GM19238 (cell line): ENCODE results near the gene GNB1.
"Not testable (repeated sequence)": the region's sequence is repeated elsewhere in the genome, so short reads cannot be mapped to it uniquely, and the experiment has no call there.

Experiments used
- DNase-seq: peaks from one replicate; pipeline ENCODE4 v3.0.0; 2011; ENCODE audit warnings: low spot score; ENCODE audit not compliant: insufficient read length

GNB1 gene

DNA sequence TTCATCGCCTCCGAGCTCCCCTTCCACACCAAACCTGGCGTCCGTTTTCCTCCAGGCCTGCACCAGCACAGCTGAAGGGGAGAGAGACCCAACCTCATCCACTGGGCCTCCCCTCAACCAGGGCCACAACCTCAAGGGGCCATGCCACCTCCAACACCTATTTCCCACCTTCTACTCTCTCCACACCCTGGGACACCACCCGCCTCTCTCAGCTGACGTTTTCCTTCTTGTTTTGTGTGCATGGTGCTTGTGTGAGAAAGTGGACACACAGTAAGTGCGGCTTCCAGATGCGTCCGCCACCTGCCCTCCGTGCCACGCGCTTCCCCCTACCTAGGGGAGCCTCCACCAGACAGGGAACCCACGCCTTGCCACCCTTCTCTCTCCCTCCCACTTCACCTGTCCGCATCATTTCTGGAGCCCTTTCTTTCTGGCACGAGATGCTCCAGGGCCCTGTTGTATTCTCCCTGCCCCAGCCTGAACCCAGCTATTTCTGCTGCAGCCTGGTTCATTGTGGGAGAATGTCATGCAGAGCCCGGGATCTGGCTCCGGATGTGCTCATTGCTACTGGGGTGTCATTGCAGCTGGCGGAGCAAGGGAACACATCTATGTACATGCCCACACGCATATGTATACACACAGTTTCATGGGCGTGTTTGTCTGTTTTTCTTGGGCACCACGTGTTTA is 1.3 kb upstream of the GNB1 start:
- no peak for DNase-seq

DNA sequence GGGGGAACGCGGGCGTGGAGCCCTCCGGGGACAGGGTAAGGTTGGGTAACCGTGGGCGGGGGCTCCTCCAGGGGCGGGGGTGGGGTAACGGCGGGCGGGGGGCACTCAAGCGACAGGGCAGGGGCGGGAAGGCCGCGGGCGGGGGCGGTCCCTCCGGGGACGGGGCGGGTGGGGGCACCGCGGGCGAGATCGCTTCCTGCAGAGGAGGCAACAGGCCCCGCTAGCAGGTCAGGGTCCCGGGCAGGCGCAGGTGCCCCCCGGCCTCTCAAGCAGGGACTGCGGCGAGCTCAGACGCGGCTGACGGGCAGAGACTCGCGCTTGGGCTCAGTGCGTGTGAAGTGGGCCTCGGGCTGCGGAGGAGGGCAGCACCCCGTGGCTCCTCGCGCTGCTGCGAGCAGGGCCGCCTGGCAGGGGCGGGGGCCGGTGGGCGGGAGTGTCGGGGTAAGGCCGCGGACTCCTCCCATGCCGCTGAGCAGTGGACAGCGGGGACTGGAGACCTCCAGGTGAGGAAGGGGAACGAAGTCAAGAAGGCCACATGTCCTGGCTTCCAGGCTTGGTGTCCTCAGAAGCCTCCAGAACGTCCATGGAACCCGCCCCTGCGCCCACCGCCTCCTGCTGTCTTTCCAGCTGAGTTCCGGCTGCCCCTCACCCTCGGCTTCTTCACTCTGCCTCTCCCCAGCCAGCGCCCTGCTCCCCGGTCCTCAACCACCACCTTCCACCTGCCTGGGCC is 627 bp upstream of the GNB1 start:
- peak; percentile 55 for DNase-seq

DNA sequence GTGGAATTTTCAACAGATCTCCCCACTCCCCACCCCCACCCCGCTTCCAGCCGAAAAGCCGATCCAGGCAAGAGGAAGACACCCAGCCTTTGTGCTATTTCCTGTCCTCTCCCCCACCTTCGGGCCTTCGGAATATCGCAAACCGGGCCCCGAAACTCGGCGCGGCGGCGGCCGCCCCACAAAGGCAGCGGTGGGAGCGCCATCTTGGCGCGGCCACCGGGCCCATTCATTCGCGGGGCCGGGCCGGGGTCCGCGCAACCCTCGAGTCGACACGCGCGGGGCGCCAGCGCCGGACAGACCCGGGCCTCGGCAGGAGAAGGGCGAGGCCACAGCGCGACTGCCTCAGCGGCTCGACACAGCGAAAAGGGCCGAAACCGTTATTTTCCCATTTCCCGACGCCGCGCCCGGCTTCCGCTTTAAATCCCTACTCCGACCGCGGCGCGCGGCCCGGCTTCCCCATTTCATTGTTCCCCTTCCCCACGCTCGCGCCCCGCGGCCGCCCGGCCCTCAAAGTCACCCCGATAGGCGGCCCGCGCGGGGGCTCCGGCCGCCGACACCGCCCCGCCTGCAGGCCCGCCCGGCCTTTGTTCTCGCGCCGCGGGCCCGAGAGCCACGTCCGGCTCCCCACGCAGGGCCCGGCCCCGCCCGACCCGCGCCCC is 911 bp downstream of the GNB1 start:
- peak; percentile 72 for DNase-seq

DNA sequence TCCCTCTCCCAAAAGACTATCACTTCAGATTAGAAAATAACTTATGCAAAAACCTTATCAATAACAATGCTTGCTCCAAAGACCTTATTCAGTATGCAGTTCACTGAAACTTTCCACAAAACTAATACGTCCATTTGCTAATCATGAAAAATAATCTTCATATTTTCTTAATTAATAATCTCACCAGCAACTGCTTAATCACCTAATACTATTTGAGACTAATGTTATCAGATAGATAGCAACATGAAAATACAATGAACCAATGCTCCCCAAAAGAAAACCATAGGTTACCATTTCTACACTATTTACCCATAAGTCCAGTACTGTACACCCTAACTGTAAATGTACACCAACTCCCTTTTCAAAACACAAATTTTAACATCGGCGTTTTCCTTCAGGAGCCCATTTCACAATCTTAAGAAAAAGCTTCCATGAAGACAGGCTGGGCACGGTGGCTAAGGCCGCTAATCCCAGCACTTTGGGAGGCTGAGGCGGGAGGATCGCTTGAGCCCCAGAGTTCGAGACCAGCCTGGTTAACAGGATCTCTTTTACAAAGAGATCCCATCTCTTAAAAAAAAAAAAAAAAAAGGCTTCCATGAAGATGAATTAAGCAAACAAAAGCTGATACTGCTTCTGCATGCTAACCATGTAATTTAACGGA is 1.7 kb downstream of the GNB1 start:
- DNase-seq: no peak

DNA sequence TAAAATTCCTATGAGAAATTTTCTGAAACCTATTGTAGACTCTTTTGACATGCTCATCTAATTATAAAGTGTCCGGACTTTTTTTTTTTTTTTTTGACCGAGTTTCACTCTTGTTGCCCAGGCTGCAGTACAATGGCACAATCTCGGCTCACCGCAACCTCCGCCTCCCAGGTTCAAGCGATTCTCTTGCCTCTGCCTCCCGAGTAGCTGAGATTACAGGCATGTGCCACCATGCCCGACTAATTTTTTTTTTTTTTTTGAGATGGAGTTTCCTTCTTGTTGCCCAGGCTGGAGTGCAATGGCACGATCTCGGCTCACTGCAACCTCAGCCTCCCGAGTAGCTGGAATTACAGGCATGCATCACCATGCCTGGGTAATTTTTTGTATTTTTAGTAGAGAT is 7.0 kb downstream of the GNB1 start:
- DNase-seq: not testable (repeated sequence)

DNA sequence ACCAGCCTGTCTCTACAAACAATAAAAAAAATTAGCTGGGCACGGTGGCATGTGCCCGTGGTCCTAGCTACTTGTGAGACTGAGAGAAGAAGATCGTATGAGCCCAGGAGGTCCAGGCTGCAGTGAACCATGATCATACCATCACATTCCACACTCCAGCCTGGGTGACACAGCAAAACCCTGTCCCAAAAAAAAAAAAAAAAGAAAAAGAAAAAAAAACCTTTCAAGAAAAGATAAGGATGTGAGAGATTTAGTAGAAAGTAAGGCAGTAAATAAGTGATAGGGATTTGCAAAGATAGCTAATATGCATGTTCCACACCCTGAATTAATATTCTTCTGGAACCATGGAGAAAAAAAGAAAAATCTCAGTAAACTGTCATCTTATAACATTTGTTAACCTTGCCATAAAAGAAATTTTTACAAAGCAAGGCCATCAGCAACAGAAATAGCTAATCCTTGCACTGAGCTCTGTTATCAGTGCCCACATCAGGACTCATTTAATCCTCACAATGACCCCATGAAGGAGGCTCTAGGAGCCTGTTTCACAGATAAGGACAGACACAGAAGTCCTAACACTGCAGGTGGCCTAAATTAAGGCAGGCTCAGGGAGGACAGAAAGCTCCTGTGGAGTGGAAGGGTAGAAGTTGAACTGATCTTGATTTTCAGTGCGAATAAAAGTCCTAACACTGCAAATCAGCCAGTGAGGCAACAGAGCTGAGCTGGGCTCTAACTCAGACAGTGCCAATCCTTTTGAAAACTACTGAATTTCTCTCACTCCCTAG is 7.6 kb downstream of the GNB1 start:
- DNase-seq: no peak

DNA sequence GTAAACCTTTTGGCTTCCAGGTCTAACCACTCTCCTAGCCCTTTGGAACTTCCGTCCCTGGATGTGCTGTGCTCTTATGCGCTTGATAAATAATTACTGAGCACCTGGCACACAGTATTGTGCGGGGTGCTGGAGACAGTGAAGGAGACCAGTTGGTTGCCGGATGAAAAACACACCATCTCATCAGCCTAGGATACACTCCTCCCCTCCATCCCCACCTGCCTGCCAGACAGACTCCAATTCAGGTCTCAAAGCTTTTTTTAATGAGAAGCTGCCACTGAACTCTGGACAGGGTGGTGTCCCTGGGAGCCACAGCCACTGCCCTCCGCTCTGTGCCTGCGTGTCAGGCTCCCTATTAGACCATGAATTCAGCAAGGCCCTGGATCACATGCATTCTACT is 9.2 kb downstream of the GNB1 start:
- DNase-seq: no peak

DNA sequence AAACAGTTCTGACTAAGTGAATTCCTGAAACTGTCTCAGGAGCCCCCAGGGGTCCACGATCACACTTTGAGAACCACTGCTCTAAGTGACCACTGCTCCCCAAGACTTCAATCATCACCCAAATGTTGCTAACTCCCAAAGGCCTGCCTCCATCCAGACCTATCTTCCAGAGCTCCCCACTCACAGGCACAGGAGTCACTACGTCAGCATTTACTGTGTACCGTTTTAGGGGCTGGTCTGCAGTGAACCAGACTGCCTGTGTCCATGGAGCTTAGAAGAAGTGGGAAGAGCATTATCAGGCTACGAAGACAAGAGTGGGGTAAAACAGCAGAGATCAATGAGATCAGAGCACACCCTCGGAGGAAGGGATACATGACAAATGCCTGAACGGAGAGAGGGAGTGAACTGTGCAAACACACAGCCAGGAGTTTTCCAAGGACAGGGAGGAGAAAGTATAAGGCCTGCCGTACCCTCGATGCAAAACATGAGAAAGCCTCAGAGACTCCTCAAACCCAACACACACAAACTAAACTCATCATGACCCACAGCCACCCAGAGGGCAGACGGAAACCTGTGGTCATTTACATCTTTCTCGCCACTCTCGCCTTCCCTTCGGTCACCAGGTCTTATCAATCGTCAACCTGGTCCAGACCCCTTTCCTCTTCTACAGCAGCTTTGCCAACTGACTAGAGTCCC is 10.1 kb downstream of the GNB1 start:
- DNase-seq: no peak

DNA sequence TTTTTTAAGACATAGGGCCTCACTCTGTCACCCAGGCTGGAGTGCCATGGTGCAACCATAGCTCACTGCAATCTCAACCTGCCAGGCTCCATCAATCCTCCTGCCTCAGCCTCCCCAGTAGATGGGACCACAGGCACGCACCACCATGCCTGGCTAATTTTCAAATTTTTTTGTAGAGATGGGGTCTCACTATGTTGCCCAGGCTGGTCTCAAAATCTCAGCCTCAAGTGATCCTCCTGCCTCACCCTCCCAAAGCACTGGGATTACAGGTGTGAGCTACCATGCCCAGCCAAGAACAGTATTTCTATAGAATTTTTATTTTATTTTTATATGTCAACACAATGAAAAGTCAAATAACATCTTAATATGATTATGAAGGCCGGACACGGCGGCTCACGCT is 10.9 kb downstream of the GNB1 start:
- no peak for DNase-seq

DNA sequence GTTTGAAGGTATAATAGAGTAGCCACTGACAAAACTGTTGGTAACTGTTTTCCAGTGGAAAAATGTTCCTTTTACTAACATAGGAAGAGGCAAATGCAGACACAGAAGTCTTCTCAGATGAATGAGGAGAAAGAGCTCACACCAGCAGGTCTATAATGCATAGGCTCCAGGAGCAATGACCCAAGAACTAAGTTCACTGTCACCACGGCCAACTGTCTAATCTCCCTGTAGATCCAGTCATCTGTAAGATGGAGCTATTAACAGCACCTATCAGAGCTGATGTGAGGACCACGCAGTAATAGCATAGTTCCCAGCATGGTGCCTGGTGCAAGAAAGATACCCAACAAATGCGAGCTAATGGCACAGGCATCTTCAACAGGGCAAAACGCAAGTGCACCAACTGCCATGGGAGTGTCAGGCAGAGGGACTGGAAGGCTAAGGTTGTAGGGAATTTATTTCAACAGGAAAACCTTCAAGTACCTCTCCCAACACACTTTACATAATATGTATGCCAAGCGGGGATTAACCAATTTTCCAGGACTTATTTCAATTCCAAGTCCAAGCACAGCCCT is 12.9 kb downstream of the GNB1 start:
- DNase-seq: no peak

DNA sequence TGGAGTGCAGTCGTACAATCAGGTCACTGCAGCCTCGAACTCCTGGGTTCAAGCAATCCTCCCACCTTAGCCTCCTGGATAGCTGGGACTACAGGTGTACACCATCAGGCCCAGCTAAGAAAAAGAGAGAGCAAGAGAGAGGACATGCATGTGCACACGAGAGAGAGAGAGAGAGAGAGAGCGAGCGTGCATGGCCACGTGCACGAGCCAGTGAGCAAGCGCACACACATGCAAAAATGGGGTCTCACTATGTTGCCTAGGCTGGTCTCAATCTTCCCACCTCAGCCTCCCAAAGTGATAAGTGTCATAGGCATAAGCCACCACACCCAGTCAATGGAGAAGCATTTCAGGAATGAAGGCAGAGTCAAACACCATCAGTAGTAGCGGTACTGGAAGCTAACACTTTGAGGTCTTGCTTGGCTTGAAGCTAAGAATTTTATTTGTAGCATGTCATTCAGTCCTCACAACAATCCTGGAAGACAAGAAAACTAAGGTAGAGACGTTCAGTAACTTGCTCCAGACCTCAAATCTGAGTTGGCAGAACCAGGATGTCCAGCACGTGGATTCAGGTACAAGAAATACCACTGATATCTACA is 14.5 kb downstream of the GNB1 start:
- DNase-seq: no peak

DNA sequence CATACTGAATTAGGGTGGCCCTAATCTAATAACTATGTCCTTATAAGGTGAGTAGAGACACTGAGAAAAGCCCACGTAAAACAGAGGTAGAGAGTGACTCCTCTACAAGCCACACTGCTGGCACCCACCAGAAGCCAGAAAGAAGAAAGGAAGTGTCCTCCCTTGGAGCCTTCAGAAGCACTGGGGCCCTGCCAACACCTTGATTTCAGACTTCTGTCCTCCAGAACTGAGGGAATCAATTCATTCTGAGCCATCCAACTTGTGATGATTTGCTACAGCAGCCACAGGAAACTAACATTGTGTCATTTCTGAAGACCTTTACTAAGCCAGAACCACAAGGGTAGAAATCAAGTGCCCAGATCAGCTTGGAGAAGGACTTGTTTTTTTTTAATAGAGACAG is 15.0 kb downstream of the GNB1 start:
- no peak for DNase-seq

DNA sequence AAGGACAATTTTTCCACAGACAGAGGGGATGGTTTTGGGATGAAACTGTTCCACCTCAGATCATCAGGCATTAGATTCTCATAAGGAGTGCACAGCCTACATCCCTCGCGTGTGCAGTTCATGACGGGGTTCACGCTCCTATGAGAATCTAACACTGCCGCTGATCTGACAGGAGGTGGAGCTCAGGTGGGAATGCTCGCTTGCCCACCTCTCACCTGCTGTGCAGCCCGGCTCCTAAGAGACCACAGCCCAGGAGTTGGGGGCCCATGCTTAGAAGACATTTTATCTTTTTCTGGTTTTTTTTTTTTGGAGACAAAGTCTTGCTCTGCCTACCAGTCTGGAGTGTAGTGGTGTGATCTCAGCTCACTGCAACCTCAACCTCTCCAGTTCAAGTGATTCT is 16.0 kb downstream of the GNB1 start:
- no peak for DNase-seq

DNA sequence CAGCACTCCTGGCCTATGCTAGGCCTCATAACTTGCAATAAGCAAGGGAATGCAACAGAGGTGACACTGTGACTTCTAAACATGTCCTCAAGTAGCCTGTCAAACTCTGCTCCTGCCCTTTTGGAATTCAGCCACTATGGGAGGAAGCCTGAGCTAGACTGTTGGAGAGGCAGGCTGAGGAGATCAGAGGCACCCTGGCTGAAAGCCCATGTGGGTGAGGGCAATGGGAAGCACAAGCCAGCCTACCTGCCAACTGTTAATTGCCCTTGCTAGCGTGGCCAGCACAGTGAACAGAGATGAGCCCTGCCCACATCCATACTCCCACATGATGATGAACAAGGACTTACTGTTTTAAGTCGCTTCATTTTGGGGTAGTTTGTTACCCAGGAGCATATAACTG is 17.7 kb downstream of the GNB1 start:
- no peak for DNase-seq

DNA sequence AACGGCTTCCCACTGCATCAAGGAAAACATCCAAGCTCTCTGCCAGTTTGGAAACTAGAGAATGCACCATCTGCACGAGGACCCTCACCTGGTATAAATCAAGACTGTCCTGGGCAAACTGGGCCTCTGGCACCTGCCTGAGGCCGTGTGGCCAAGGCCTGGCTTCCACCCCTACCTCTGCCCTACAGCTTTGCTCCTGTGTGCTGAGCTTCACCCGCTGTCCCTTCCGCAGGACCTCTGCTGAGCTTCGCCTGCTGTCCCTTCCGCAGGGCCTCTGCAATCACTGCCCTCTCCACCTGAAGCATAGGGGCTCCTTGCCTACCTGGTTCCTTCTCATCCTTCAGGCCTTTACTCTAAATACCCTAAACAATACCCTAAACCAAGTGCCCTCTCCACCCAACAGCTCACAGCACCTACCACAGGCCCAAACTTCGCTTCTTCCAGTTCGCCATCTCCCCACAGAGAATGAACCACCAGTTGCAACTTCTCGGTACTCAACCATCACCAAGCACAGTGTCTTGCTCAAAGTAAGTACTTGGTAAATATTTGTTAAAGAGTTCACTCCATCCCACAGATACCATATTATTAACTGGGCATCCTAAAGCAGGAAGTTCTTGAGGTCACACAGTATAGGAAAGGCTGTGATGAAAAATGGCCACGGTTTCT is 18.4 kb downstream of the GNB1 start:
- no peak for DNase-seq

DNA sequence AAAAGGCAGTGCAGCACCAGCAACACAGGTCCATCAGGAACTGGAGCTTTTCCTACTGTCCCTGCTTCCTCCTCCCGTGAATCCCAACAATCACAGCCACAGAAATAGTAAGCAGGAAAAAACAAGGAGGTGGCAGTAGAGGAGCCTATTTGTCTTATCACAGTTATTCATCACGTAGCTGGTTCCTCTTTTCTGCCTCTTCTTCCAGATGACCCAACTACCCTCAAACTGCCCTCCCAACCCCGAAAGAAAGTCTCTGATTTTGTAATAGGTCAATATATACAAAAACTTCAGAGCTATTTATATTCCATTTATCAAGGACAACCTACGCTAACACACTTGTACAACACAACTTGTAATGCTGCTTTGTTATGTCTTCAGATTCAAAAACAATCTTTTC is 21.4 kb downstream of the GNB1 start:
- DNase-seq: no peak

DNA sequence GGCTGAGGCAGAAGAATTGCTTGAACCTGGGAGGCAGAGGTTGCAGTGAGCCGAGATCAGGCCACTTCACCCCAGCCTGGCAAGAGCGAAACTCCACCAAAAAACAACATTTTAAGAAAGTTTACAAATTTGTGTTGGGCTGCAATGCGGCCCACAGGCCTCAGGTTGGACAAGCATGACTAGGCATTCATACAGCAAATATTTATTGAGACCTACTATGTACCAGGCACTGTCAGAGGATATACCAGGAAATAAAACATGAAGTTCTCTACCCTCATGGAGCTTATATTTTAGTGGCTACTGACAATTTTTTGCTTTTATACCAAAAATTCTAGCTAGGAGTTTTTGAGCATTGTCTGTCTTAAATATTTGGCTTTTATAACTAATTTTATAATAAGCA is 23.7 kb downstream of the GNB1 start:
- DNase-seq: no peak

DNA sequence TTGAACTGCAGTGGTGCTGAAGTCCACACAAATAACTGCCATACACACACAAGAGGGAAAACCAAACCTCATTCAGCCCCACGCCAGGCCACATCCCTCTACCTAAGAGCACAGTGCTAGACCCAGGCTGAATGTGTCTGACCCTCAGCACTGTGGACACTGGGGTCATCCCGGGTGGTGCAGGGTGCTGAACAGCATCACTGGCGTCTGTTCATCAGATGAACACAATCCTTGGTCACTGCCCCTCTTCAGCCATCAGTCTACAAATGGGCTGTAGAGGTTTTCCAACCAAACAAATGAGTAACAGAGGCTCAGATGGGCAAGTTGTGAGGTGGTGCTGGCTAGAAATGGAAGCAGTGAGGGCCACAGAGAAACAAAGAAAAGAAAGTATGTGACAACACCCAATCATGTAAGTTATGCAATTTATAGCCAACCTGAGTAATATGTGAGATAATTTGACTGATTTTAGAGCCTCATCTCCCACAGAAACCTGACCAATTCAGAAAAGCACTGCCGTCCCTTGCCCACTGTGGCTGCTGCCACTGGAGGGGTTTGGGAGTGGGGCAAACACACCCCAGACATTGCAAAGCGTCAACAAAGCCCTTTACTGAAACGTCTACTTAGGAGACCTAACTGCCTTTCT is 27.9 kb downstream of the GNB1 start:
- DNase-seq: no peak

DNA sequence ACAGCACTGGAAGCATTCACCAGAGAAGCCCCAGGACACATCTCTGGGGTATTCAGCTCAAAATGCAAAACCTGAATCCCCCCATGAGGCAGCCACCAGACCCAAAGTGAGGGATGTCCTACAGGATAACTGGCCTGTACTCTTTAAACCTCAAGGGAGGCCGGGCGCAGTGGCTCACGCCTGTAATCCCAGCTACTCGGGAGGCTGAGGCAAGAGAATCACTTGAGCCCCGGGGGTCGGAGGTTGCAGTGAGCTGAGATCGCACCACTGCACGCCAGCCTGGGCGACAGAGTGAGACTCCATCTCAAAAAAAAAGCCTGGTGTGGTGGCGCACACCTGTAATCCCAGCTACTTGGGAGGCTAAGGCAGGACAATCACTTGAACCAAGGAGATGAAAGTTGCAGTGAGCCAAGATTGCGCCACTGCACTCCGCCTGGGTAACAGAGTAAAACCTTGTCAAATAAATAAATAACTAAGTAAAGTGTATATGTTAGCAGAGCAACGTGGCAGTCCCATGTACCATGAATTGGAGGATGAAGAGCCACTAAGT is 29.1 kb downstream of the GNB1 start:
- DNase-seq: not testable (repeated sequence)
